K562 (cell line): ENCODE data around the gene INSYN2B. TPM values are rescaled to one million over a fixed set of nuclear protein-coding genes. Genes with fewer than 3 reads are reported as not detected.

ENCODE experiments used
- ATAC-seq: fragments of 200-7000 bp; cut with Tn5 transposase; 3 replicates; pipeline ENCODE4 v1.9.1; 2020; ENCODE audit warnings: moderate library complexity
- BruUV-seq: library from RNA; stranded (reverse); fragments of 400-500 nt; replicated peaks from 2 replicates; lab custom pipeline; 2021; lab: Mats Ljungman, UMichigan
- CTCF ChIA-PET: fragments of 300-600 bp; formaldehyde crosslinking; extraction: SDS; loops from one replicate; lab custom pipeline; 2021; ENCODE audit warnings: low intra/inter-chr PET ratio; lab: Yijun Ruan, JAX
- POLR2A ChIA-PET: fragments of 300-600, 350-650 bp; sonication (Branson Sonifier 250); formaldehyde crosslinking; extraction: SDS; loops from one replicate; lab custom pipeline; 2021; ENCODE audit warnings: antibody characterized with exemption, inconsistent platforms; lab: Yijun Ruan, JAX
- DNase-seq, 4 experiments: peaks; one replicate each; pipeline versions ENCODE4 v3.0.0 to v3.0.0-alpha.2; 2011 to 2018; ENCODE audit warnings: low spot score in 3 of 4, mixed read lengths in 3 of 4; ENCODE audit errors: extremely low read depth in 1 of 4
- FAIRE-seq: peaks from 2 replicates; lab custom pipeline; 2011; peaks lifted over from hg19 to GRCh38; lab: Jason Lieb, UNC
- H2AFZ ChIP-seq: 2 replicates; pipeline ENCODE4 v1.6.0; 2011; ENCODE audit warnings: low read depth, low read length, control low read depth, inconsistent platforms
- H3K27ac ChIP-seq: fragments of 200-600 bp; 3 replicates; pipeline ENCODE4 v1.8.0; 2011; ENCODE audit warnings: low read depth, mild to moderate bottlenecking, control low read depth, inconsistent platforms, low read length, moderate library complexity, mixed read lengths; ENCODE audit errors: extremely low read depth
- H3K27me3 ChIP-seq, 2 experiments: fragments of 300-600 bp in 1 of 2; 2 replicates in 1 of 2; 3 replicates in 1 of 2; pipeline versions ENCODE4 v1.6.0 to v1.8.0; 2011; ENCODE audit warnings: inconsistent platforms in 2 of 2, low read length in 2 of 2, mild to moderate bottlenecking in 1 of 2, mixed read lengths in 1 of 2, moderate library complexity in 1 of 2; ENCODE audit not compliant: control insufficient read depth in 2 of 2, insufficient read depth in 2 of 2
- H3K36me3 ChIP-seq: fragments of 300-600 bp; 3 replicates; pipeline ENCODE4 v1.8.0; 2011; ENCODE audit warnings: mild to moderate bottlenecking, low read length, inconsistent platforms; ENCODE audit not compliant: control insufficient read depth, insufficient read depth
- H3K4me1 ChIP-seq, 2 experiments: fragments of 200-600 bp in 1 of 2; replicated peaks in 1 of 2; 2 replicates in 1 of 2; 3 replicates in 1 of 2; pipeline versions ENCODE4 v1.5.1 to v1.8.0; 2011; ENCODE audit warnings: inconsistent platforms in 2 of 2, low read length in 2 of 2, mild to moderate bottlenecking in 1 of 2, mixed read lengths in 1 of 2, moderate library complexity in 1 of 2; ENCODE audit not compliant: control insufficient read depth in 2 of 2, insufficient read depth in 2 of 2
- H3K4me2 ChIP-seq: 2 replicates; pipeline ENCODE4 v1.6.1; 2011; ENCODE audit warnings: low read length, control low read depth, inconsistent platforms, mixed read lengths; ENCODE audit not compliant: insufficient read depth
- H3K4me3 ChIP-seq: fragments of 200-600 bp; sonication (generic), shearing (Covaris generic); 2 replicates; pipeline ENCODE4 v1.5.1; 2016; ENCODE audit warnings: control low read depth, inconsistent platforms
- H3K79me2 ChIP-seq: fragments of 200-600 bp; 3 replicates; pipeline ENCODE4 v1.8.0; 2011; ENCODE audit warnings: low read length, inconsistent platforms; ENCODE audit not compliant: control insufficient read depth, insufficient read depth
- H3K9ac ChIP-seq, 2 experiments: 2 replicates each; pipeline versions ENCODE4 v1.6.0 to v1.6.1; 2011; ENCODE audit warnings: low read depth in 2 of 2, low read length in 2 of 2, control low read depth in 1 of 2, inconsistent platforms in 1 of 2, mild to moderate bottlenecking in 1 of 2, mixed read lengths in 1 of 2; ENCODE audit not compliant: insufficient read depth in 1 of 2
- H3K9me1 ChIP-seq: one replicate; pipeline ENCODE4 v1.6.0; 2011; ENCODE audit warnings: inconsistent platforms, mild to moderate bottlenecking, low read length, moderate library complexity; ENCODE audit not compliant: control insufficient read depth, insufficient read depth
- H3K9me3 ChIP-seq: replicated peaks from 2 replicates; pipeline ENCODE4 v1.5.1; 2011; ENCODE audit warnings: low read depth, low read length, inconsistent platforms; ENCODE audit not compliant: control insufficient read depth, insufficient read depth
- H4K20me1 ChIP-seq: replicated peaks from 2 replicates; pipeline ENCODE4 v1.6.1; 2011; ENCODE audit warnings: low read length, inconsistent platforms, mixed read lengths; ENCODE audit not compliant: control insufficient read depth, insufficient read depth
- DACH1 ChIP-seq: fragments of 450-650 bp; IDR thresholded peaks from 2 replicates; pipeline ENCODE4 v1.6.1; 2018; ENCODE audit not compliant: partially characterized antibody
- RHOXF2B ChIP-seq: fragments of 250-450 bp; sonication (Bioruptor Pico); conservative IDR thresholded peaks from 2 replicates; pipeline ENCODE4 v1.5.1; 2021
- SAFB2 ChIP-seq: fragments of 200-400 bp; formaldehyde crosslinking; IDR thresholded peaks from 2 replicates; pipeline ENCODE4 v1.6.1; 2018; ENCODE audit warnings: borderline replicate concordance, low read length, low read depth, moderate library complexity; ENCODE audit not compliant: severe bottlenecking
- SMAD1 ChIP-seq: fragments of 150-350 bp; IDR thresholded peaks from 2 replicates; pipeline ENCODE4 v1.6.1; 2014; ENCODE audit warnings: low read length, low read depth; ENCODE audit not compliant: partially characterized antibody
- SMARCA4 ChIP-seq: fragments of 450-650 bp; IDR thresholded peaks from 2 replicates; pipeline ENCODE4 v1.6.1; 2016
- SMARCC2 ChIP-seq: fragments of 450-650 bp; IDR thresholded peaks from 2 replicates; pipeline ENCODE4 v1.6.1; 2017; ENCODE audit warnings: antibody characterized with exemption, moderate library complexity, mild to moderate bottlenecking, low read depth
- TEAD2 ChIP-seq: fragments of 450-650 bp; IDR thresholded peaks from 2 replicates; pipeline ENCODE4 v1.6.1; 2016; ENCODE audit warnings: missing genetic modification characterization, control low read depth, missing compliant biosample characterization
- ZNF24 ChIP-seq: fragments of 450-650 bp; IDR thresholded peaks from 2 replicates; pipeline ENCODE4 v1.6.1; 2016
- ZNF354B ChIP-seq: fragments of 250-450 bp; sonication (Bioruptor Pico); IDR thresholded peaks from 2 replicates; pipeline ENCODE4 v1.4.0; 2020
- ZNF79 ChIP-seq: fragments of 250-450 bp; sonication (Bioruptor Pico); IDR thresholded peaks from 2 replicates; pipeline ENCODE4 v1.4.0; 2020; ENCODE audit warnings: low read depth, mild to moderate bottlenecking, moderate library complexity
- WGBS: fragments of 100-300 bp; shearing (Covaris generic); methylation state at CpG from one replicate; pipeline ENCODE4 v1.1.6; 2016; ENCODE audit warnings: low coverage, mixed read lengths; ENCODE audit not compliant: insufficient coverage; ENCODE audit errors: missing lambda C conversion rate; 5-methylcytosine and 5-hydroxymethylcytosine counted together
- in situ Hi-C: fragments of 300-500 bp; cut with MboI; formaldehyde crosslinking; loops from 4 replicates; pipeline ENCODE4 v1.15.0; 2018; ENCODE audit warnings: inconsistent platforms, mixed read lengths
- intact Hi-C: fragments of 100-400 bp; cut with micrococcal nuclease; formaldehyde crosslinking; loops from 2 replicates; pipeline ENCODE4 v1.14.2; 2022
- polyA plus RNA-seq, 8 experiments: library from polyadenylated mRNA; depleted of rRNA in 4 of 8; stranded (reverse) in 5 of 8; unstranded in 3 of 8; fragments of >200 nt; fragmentation: Nextera tagmentation in 2 of 8; fragmentation: Illumina TruSeq in 1 of 8; extraction: Ambion mirVana in 2 of 8; extraction: Trizol in 1 of 8; gene quantifications; 2 replicates each; pipeline versions ENCODE4 v1.2.1 to v1.2.3, GENCODE V29; 2011 to 2014; ENCODE audit warnings: inconsistent platforms in 1 of 8, missing spikeins in 1 of 8
- total RNA-seq, 7 experiments: library from RNA; depleted of rRNA in 6 of 7; stranded (reverse); fragments of >200 nt in 6 of 7; fragmentation: Illumina TruSeq in 2 of 7; extraction: Trizol in 2 of 7; gene quantifications; 2 replicates each; pipeline versions ENCODE4 v1.2.1 to v1.2.3, GENCODE V29; 2011 to 2021; ENCODE audit warnings: low replicate concordance in 1 of 7
- TF ChIP-seq, protein P1 (sequence below): sonication (generic); formaldehyde crosslinking; IDR thresholded peaks from 2 replicates; pipeline ENCODE4 v1.4.0; 2020; ENCODE audit warnings: mild to moderate bottlenecking, missing genetic modification reagents
- TF ChIP-seq, protein P2 (sequence below): sonication (generic); formaldehyde crosslinking; IDR thresholded peaks from 2 replicates; pipeline ENCODE4 v1.8.0; 2022; ENCODE audit warnings: mild to moderate bottlenecking, missing genetic modification reagents
- TF ChIP-seq, protein P3 (sequence below), 2 experiments: fragments of 450-650 bp in 1 of 2; sonication (generic) in 1 of 2; formaldehyde crosslinking; conservative IDR thresholded peaks; 2 replicates each; pipeline versions ENCODE4 v1.4.0 to v1.8.1; 2020 to 2022; ENCODE audit warnings: mild to moderate bottlenecking in 1 of 2, missing genetic modification reagents in 1 of 2

Gene INSYN2B
- total and polyA plus RNA-seq, 9 of the 15 experiments (the other 6 are each of a cell fraction or from before 2014, with no cell fraction given): not detected

DNA sequence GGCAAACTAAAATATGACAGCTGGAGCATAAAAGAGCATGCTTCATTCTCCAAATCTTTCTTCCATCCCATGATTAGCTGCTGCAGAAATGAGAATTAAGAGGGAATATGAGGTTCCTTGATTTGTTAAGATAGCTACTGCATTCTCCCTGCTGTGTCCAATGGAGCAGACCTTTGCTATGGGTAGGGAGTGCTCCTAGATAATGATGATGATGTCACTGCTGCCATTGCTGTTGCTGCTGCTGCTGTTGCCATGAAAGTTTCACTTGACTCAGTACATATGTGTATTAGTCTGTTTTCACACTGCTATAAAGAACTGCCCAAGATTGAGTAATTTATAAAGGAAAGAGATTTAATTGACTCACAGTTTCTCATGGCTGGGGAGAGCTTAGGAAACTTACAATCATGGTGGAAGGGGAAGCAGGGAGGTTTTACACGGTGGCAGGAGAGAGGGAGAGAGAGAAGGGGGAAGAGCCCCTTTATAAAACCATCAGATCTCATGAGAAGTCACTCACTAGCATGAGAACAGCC is 128.9 kb downstream of the INSYN2B start:
- no peak for TF ChIP-seq RHOXF2B (CRISPR knock-in tag)
- TF ChIP-seq, protein P1, sequence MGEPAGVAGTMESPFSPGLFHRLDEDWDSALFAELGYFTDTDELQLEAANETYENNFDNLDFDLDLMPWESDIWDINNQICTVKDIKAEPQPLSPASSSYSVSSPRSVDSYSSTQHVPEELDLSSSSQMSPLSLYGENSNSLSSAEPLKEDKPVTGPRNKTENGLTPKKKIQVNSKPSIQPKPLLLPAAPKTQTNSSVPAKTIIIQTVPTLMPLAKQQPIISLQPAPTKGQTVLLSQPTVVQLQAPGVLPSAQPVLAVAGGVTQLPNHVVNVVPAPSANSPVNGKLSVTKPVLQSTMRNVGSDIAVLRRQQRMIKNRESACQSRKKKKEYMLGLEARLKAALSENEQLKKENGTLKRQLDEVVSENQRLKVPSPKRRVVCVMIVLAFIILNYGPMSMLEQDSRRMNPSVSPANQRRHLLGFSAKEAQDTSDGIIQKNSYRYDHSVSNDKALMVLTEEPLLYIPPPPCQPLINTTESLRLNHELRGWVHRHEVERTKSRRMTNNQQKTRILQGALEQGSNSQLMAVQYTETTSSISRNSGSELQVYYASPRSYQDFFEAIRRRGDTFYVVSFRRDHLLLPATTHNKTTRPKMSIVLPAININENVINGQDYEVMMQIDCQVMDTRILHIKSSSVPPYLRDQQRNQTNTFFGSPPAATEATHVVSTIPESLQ (CRISPR knock-in tag): no peak
- TF ChIP-seq SMAD1: no peak
- TF ChIP-seq DACH1: no peak
- TF ChIP-seq TEAD2 (tag): no peak
- TF ChIP-seq, protein P2, sequence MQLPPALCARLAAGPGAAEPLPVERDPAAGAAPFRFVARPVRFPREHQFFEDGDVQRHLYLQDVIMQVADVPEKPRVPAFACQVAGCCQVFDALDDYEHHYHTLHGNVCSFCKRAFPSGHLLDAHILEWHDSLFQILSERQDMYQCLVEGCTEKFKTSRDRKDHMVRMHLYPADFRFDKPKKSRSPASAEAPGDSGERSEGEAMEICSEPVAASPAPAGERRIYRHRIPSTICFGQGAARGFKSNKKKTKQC (CRISPR knock-in tag): no peak
- TF ChIP-seq, protein P3, sequence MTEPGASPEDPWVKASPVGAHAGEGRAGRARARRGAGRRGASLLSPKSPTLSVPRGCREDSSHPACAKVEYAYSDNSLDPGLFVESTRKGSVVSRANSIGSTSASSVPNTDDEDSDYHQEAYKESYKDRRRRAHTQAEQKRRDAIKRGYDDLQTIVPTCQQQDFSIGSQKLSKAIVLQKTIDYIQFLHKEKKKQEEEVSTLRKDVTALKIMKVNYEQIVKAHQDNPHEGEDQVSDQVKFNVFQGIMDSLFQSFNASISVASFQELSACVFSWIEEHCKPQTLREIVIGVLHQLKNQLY (CRISPR knock-in tag; conservative IDR thresholded peaks at IDR 0.05): no peak
- TF ChIP-seq SMARCA4: no peak
- no peak for TF ChIP-seq ZNF354B (CRISPR knock-in tag)
- no peak for TF ChIP-seq ZNF79 (CRISPR knock-in tag)
- TF ChIP-seq SAFB2: no peak
- no peak for TF ChIP-seq ZNF24
- no peak for TF ChIP-seq SMARCC2
- no peak overlapping the region for H3K27ac ChIP-seq
- no peak overlapping the region for H2AFZ ChIP-seq
- 0% methylated on average over 1 of the region's 1 CpG for WGBS
- H3K27me3 ChIP-seq: no peaks in the 10 kb centered on the region
- BruUV-seq: no TSS peak
- no peak for ATAC-seq
- no peak for FAIRE-seq
- no peaks in the 10 kb centered on the region for H4K20me1 ChIP-seq
- no peak overlapping the region for H3K4me3 ChIP-seq
- ChIA-PET CTCF (no interaction called here), POLR2A (no interaction called here)
- H3K9ac ChIP-seq: no peak overlapping the region
- no peaks in the 10 kb centered on the region for H3K9me1 ChIP-seq
- in situ Hi-C loops (no loop called here), intact Hi-C loops (no loop called here)
- H3K4me1 ChIP-seq: no peaks in the 10 kb centered on the region
- no peaks in the 10 kb centered on the region for H3K36me3 ChIP-seq
- H3K9me3 ChIP-seq: peaks cover 6% of the 10 kb centered on the region
- no peak for DNase-seq
- H3K4me2 ChIP-seq: no peak overlapping the region
- H3K79me2 ChIP-seq: no peaks in the 10 kb centered on the region
